Germinal center (tissue), 1 donor: Measurements from ENCODE around the gene PRR23E.

Source experiments
- DNase-seq: peaks from one replicate; pipeline ENCODE4 v3.0.0; 2012; ENCODE audit warnings: mixed read lengths, low spot score

The PRR23E gene

GRCh38 chr3:127209155-127209839 is 16.4 kb downstream of the PRR23E start:
- no peak for DNase-seq

DNA sequence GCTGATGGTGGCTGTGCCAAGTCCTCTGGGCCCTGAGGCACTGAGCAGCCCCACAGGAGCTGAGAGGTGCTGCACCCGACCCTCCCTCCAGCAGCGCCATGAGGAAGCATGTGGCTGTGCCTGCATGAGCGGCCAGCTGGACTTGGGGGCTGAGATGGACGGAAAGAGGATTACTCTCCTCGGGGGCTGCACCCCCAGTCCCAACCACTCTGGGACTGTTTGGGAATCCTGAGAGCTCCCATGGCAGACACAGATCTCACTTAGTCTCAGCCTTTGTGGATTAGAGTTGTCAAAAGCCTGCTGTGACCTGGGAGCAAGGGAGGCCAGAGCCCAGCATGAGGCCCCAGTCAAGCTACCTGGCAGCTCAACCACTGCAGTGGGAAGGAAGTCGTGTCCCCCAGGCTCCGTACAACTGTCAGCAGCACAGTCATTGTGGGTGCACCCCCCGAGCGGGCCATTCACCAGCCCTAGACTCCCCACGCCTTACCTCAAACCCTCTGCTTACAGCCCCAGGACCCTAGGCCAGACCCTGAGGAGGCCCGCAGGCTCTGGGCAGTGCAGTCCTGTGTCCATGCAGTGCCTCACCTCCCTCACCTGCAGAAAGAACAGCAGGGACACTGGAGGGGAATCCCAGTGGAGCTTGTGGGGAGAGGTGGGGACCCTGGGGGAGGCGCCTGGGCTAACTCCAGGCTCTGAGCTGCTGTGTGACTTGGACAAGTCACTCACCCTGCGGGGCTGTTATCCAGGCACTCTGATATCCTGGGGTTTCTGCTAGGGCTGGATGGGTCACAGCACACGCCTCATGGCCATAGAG is 17.1 kb downstream of the PRR23E start:
- DNase-seq, result no peak

- no peak for DNase-seq
Observed at GRCh38 chr3:127210654-127210943, 17.7 kb downstream of the PRR23E start.

DNA sequence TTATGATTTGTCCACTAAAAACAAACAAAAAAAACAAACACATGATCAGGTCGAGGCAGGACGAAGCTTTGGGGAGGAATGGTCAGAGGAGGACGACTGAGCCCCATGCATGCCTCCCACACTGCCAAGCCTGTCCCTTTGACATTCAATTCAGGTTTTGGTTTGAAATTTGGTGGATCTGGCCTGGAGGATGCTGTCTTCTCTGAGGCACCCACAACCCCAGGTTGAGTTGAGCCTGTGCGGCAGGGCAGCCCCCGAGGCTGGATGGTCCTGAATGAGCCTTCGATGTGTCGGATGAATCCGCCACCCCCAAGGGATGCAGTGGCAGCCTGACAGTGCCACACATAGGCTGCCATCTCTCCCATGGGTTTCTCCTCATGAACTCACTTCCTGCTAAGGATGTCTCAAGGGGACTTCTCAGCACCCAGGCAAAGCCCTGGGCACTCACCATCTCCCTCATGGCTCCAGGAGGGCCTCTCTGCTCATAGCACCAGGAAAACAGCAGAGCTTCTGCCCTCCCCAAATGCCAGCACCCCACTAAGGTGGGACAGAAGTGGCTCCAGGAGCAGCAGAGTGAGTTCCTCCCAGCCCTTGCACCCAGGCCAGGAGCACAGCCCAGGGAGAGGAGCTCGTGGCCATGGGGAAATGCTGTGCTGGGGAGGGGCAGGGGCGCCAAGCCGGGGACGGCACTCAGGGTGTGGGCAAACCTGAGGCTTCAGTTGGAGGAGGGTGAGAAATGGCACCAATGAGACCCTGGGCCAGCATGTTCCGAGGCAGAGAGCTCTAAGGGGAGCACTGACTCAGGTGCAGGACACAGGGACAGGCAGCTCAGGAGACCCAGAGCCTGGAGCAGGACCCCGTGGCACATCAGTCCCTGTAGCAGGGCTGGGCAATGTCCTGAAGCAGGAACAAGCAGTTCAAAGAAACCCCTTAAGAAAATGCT is 18.5 kb downstream of the PRR23E start:
- no peak for DNase-seq

DNA sequence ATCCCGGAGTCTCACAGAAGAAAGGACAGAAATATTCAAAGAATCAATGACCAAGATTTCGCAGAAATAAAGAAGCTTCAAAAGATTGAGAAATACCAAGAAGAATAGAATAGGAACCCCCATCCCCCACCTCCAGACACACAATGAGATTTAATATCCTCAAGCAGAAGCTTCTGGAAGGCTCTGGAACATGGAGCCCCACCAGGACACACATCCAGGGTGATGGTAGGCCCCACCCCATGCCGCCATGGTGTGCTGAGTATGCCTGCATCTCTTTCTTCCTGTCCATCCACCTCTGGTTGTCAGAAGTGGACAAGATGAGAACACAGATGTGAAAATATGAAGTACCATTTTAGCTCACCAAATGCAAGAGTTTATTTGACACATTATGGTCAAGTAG is 19.3 kb downstream of the PRR23E start:
- no peak for DNase-seq

DNA sequence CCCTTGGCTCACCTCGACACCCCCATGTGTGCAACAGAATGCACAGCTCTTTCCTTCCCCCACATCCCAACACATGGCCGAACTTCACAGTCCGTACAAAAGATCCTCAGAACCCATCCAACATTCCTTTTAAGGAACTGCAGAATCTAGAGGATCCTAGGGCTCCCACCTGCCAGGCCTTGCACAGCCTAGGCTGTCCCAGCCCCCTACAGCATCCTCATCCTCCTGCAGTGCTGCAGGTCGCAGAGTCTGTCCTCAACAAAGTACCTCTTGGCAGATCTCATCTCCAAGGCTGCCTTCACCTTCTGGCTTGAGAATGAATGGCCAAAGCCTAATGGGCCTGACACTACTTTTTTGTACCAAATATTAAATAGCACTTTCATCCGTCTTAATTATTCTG is 19.8 kb downstream of the PRR23E start:
- DNase-seq, result no peak

GRCh38 chr3:127213381-127213918 is 20.5 kb downstream of the PRR23E start:
- DNase-seq, result no peak

GRCh38 chr3:127214975-127215374 is 22.0 kb downstream of the PRR23E start:
- DNase-seq, result no peak

- no peak for DNase-seq
Observed at GRCh38 chr3:127215714-127216414, 22.9 kb downstream of the PRR23E start.

GRCh38 chr3:127216415-127217261 is 23.7 kb downstream of the PRR23E start:
- DNase-seq, result no peak

DNA sequence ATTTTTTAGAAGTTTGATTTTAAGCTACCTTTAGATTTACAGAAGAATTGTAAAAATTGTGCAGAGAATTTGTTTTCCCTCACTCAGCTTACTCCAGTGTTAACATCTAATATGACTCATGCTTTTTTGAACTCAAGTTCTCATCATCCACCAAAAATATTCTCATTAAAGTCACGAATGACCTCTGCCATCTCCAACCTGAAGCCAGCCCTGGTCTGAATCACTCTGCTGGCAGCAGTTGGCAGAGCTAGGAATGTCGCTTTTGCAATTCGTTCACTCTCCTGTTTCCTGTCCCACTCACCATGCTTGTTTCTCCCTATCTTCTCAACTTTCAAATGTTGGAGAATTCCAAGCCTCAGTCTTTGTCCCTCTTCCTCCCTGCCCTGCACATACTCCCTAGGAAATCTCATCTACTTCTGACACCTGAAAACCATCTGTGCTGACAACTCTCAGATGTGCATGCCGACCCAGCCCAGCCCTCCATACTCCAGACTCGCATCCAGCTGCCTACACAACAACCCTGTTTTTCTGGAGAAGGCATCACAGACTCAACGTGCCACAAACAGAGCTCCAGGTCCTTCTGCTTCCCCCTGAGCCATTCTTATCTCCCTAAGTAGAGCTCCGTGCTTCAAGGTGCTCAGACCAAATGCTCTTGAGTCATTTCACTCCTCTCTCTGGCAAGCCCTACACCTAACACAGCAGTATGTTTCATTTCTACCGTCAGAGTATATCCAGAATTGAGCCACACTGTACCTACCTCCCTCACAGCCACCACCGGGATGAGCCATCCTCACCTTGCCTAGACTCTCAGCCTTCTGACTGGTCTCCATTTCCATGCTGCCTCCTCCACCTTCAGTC is 24.9 kb downstream of the PRR23E start:
- DNase-seq, result no peak

DNA sequence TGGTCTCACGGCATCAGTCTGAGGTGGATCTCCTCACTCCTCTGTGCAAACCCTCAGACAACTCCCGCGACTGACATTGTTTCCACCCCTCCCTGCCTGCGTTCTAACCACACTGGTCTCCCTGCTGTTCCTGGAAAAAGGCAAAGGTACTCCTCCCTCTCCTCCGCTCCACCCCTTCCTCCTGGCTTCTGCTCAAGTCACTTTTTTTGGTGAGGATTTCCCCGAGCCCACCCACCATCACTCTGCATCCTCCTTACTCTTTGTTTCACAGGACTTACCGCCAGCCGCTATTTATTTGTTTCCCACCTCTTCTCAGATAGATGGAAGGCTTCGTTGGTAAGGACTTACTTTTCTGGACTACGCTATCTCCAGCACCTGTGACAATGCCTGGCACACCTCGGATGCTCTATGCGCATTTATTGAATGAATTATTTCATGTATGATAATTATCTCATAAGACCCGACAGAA is 25.6 kb downstream of the PRR23E start:
- no peak for DNase-seq

GRCh38 chr3:127220497-127220896 is 27.6 kb downstream of the PRR23E start:
- no peak for DNase-seq

GRCh38 chr3:127221037-127221436 is 28.1 kb downstream of the PRR23E start:
- DNase-seq, result no peak

DNA sequence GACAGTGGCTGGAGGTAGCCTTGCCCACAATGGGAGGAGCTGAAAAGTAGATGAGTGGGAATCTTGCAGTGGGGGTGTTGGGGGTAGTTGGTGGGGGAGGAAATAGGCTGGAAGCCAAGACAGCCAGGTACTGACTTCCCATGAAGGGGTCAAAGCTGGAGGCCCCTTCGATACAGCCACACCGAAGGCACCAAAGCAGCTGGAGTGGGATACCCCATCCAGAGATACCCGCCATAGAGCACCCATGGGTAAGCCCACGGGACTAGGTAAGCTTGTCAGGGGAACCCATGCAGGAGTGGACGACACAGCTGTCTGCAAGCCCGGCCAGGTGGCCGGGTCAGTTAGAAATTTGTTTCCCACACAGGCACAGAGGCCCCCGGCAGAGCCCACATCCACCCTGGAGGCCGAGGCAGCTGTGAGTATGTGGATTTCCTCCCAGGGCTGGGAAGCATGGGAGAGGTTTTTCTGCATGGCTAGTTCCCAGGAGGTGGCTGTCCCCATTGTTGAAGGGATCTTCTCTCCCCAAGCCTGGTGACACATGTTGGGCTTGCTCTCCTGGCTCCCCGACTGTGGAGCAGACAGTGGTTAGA is 28.6 kb downstream of the PRR23E start:
- no peak for DNase-seq

- DNase-seq, result no peak
Observed at GRCh38 chr3:127222163-127222562, 29.2 kb downstream of the PRR23E start.

- no peak for DNase-seq
Observed at GRCh38 chr3:127222664-127223063, 29.7 kb downstream of the PRR23E start.

GRCh38 chr3:127224118-127224517 is 31.2 kb downstream of the PRR23E start:
- DNase-seq, result no peak

GRCh38 chr3:127226457-127226856 is 33.5 kb downstream of the PRR23E start:
- no peak for DNase-seq
